SK-N-SH (cell line): ENCODE data around the gene TMEM127. TPM values are rescaled to one million over a fixed set of nuclear protein-coding genes. Genes with fewer than 3 reads are reported as not detected.

ENCODE experiments used
- CTCF ChIA-PET: fragments of 300-600, 350-600 bp; formaldehyde crosslinking; extraction: SDS; loops from one replicate; lab custom pipeline; 2021; lab: Yijun Ruan, JAX
- POLR2A ChIA-PET: fragments of 350-600 bp; sonication (Branson Sonifier 250); formaldehyde crosslinking; extraction: SDS; loops from one replicate; lab custom pipeline; 2020; ENCODE audit warnings: antibody characterized with exemption, inconsistent platforms; lab: Yijun Ruan, JAX
- DNase-seq: peaks from one replicate; pipeline ENCODE4 v3.0.0; 2012
- H2AFZ ChIP-seq: fragments of 200-600 bp; sonication (generic); 2 replicates; pipeline ENCODE4 v1.8.1; 2016; ENCODE audit warnings: antibody characterized with exemption, mild to moderate bottlenecking, low read depth
- H3F3A ChIP-seq: fragments of 200-600 bp; sonication (generic); replicated peaks from 2 replicates; pipeline ENCODE3; 2016; ENCODE audit warnings: antibody characterized with exemption, mild to moderate bottlenecking; ENCODE audit not compliant: insufficient read depth
- H3K27ac ChIP-seq, 2 experiments: fragments of 200-500 bp in 1 of 2; fragments of 200-600 bp in 1 of 2; sonication (Bioruptor generic) in 1 of 2; sonication (generic), shearing (Covaris generic) in 1 of 2; 2 replicates each; pipeline versions ENCODE4 v1.5.1 to v1.6.1; 2014 to 2016; ENCODE audit warnings: low read depth in 2 of 2, inconsistent platforms in 1 of 2, low read length in 1 of 2, mild to moderate bottlenecking in 1 of 2, mixed read lengths in 1 of 2
- H3K27me3 ChIP-seq: fragments of 200-600 bp; sonication (generic), shearing (Covaris generic); 2 replicates; pipeline ENCODE4 v1.6.1; 2016; ENCODE audit warnings: mixed run types; ENCODE audit not compliant: insufficient read depth
- H3K36me3 ChIP-seq, 2 experiments: fragments of 200-500 bp in 1 of 2; fragments of 200-600 bp in 1 of 2; sonication (Bioruptor generic) in 1 of 2; sonication (generic) in 1 of 2; replicated peaks in 1 of 2; 2 replicates each; pipeline versions ENCODE3 to v1.5.1; 2014 to 2016; ENCODE audit warnings: low read length in 1 of 2, mild to moderate bottlenecking in 1 of 2; ENCODE audit not compliant: insufficient read depth in 2 of 2, control insufficient read depth in 1 of 2
- H3K4me1 ChIP-seq, 2 experiments: fragments of 200-500 bp in 1 of 2; fragments of 200-600 bp in 1 of 2; sonication (Bioruptor generic) in 1 of 2; sonication (generic), shearing (Covaris generic) in 1 of 2; 2 replicates each; pipeline versions ENCODE4 v1.5.1 to v1.6.1; 2014 to 2016; ENCODE audit warnings: low read depth in 1 of 2, low read length in 1 of 2, mixed run types in 1 of 2; ENCODE audit not compliant: insufficient read depth in 2 of 2, control insufficient read depth in 1 of 2
- H3K4me2 ChIP-seq: fragments of 200-600 bp; sonication (generic), shearing (Covaris generic); 2 replicates; pipeline ENCODE4 v1.6.1; 2017; ENCODE audit warnings: mixed run types
- H3K4me3 ChIP-seq, 2 experiments: fragments of 200-500 bp in 1 of 2; fragments of 200-600 bp in 1 of 2; sonication (Bioruptor generic) in 1 of 2; sonication (generic), shearing (Covaris generic) in 1 of 2; 2 replicates each; pipeline versions ENCODE4 v1.5.1 to v1.8.1; 2014 to 2016; ENCODE audit warnings: low read depth in 2 of 2, inconsistent platforms in 1 of 2, low read length in 1 of 2, mild to moderate bottlenecking in 1 of 2, mixed read lengths in 1 of 2, moderate library complexity in 1 of 2
- H3K79me2 ChIP-seq: fragments of 200-600 bp; sonication (generic); 2 replicates; pipeline ENCODE4 v1.8.1; 2017; ENCODE audit warnings: mild to moderate bottlenecking; ENCODE audit not compliant: insufficient read depth
- H3K9ac ChIP-seq: fragments of 200-600 bp; sonication (generic); 2 replicates; pipeline ENCODE4 v1.6.1; 2017; ENCODE audit warnings: mixed run types
- H3K9me2 ChIP-seq: fragments of 200-600 bp; sonication (generic); 2 replicates; pipeline ENCODE4 v1.6.1; 2017; ENCODE audit warnings: mixed run types
- H3K9me3 ChIP-seq: fragments of 200-600 bp; sonication (generic); 2 replicates; pipeline ENCODE4 v1.6.1; 2017; ENCODE audit warnings: mixed run types, mild to moderate bottlenecking, moderate library complexity
- H4K20me1 ChIP-seq: fragments of 200-600 bp; sonication (generic); 2 replicates; pipeline ENCODE4 v1.6.1; 2017; ENCODE audit warnings: mild to moderate bottlenecking, mixed run types; ENCODE audit not compliant: insufficient read depth
- ELF1 ChIP-seq: IDR thresholded peaks from 2 replicates; pipeline ENCODE4 v1.4.0; 2012
- FOSL2 ChIP-seq: IDR thresholded peaks from 2 replicates; pipeline ENCODE4 v1.4.0; 2012; ENCODE audit warnings: low read depth, mild to moderate bottlenecking, moderate library complexity, borderline replicate concordance
- GABPA ChIP-seq: IDR thresholded peaks from 2 replicates; pipeline ENCODE4 v1.4.0; 2012; ENCODE audit warnings: low read depth, mild to moderate bottlenecking
- JUND ChIP-seq: IDR thresholded peaks from 2 replicates; pipeline ENCODE4 v1.4.0; 2012
- NRF1 ChIP-seq: IDR thresholded peaks from 2 replicates; pipeline ENCODE4 v1.6.1; 2012; ENCODE audit warnings: low read depth, mild to moderate bottlenecking, low read length
- POLR2AphosphoS5 ChIP-seq: IDR thresholded peaks from 2 replicates; pipeline ENCODE4 v1.6.1; 2012; ENCODE audit warnings: low read depth, low read length
- RFX5 ChIP-seq: IDR thresholded peaks from 2 replicates; pipeline ENCODE4 v1.6.1; 2012; ENCODE audit warnings: mild to moderate bottlenecking, improper control_type of control experiment, low read length
- SMC3 ChIP-seq: IDR thresholded peaks from 2 replicates; pipeline ENCODE4 v1.6.1; 2012; ENCODE audit warnings: low read depth, low read length, improper control_type of control experiment
- TCF12 ChIP-seq: IDR thresholded peaks from 2 replicates; pipeline ENCODE4 v1.4.0; 2012
- TEAD4 ChIP-seq: IDR thresholded peaks from 2 replicates; pipeline ENCODE4 v1.4.0; 2012; ENCODE audit warnings: mild to moderate bottlenecking, borderline replicate concordance; ENCODE audit not compliant: insufficient read depth
- YY1 ChIP-seq: IDR thresholded peaks from 2 replicates; pipeline ENCODE4 v1.4.0; 2012; ENCODE audit warnings: low read depth, mild to moderate bottlenecking
- WGBS: methylation state at CpG from one replicate; pipeline ENCODE4 v1.1.6; 2017; ENCODE audit warnings: low lambda C conversion rate; 5-methylcytosine and 5-hydroxymethylcytosine counted together
- polyA plus RNA-seq, 3 experiments: library from polyadenylated mRNA; depleted of rRNA; stranded (reverse); fragments of >200 nt; gene quantifications; 2 replicates each; pipeline ENCODE4 v1.2.3, GENCODE V29; 2012
- TF ChIP-seq, protein P1 (sequence below): IDR thresholded peaks from 2 replicates; pipeline ENCODE4 v1.4.0; 2012; ENCODE audit warnings: low read depth, borderline replicate concordance
- TF ChIP-seq, protein P2 (sequence below): fragments of 200-600 bp; sonication (generic); IDR thresholded peaks from 2 replicates; pipeline ENCODE4 v1.6.1; 2017; ENCODE audit warnings: antibody characterized with exemption, mild to moderate bottlenecking, moderate library complexity
- TF ChIP-seq, protein P3 (sequence below): IDR thresholded peaks from 2 replicates; pipeline ENCODE4 v1.6.1; 2012; ENCODE audit warnings: mild to moderate bottlenecking, low read depth, low read length, moderate library complexity

TMEM127 gene
- polyA plus RNA-seq, 1 of the 3 experiments (the other 2 are of a cell fraction): 40.9 TPM

DNA sequence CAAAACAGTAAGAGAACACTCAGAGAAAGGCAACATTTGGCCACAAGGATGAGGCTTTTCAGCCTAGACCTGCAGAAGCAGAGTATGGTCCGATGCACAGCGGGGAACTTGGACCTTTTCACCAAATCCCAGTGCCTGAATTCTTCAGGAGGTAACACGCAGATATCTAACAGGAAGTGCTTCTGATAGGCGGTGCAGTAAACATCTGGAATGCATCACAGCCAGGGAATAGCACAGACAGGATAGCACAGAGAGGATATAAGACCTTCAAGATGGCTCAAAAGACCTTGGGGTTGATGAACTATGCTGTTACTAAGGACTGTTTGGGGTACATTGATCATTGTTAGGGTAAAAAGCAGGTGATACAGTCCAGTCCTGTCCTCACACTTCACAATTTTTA, 1.7 kb downstream of the TMEM127 start:
- TF ChIP-seq TCF12 (peak; percentile 34; the same call in 1 of the 2 replicates), POLR2AphosphoS5 (no peak)
- peak; percentile 41 for DNase-seq
- Histone ChIP-seq H3K9me3 (no peaks in the 10 kb centered on the region), H3K4me1 (peaks cover 34 to 44% of the 10 kb centered on the region in 2 experiments), H3K27ac (peak overlapping the region in 1 of 2 experiments; percentile 44; a peak in 2 of 4 replicates), H4K20me1 (peaks cover 54% of the 10 kb centered on the region), H2AFZ (no peak overlapping the region), H3K9me2 (no peaks in the 10 kb centered on the region), H3K36me3 (peaks cover 22 to 23% of the 10 kb centered on the region in 2 experiments), H3K4me3 (peak overlapping the region; percentile 73 to 96), H3K27me3 (no peaks in the 10 kb centered on the region), H3K4me2 (peak overlapping the region; percentile 96), H3K9ac (peak overlapping the region; percentile 83; the same call in 1 of the 2 replicates), H3K79me2 (peaks cover 92% of the 10 kb centered on the region), H3F3A (peaks cover 23% of the 10 kb centered on the region)
- WGBS: 64% methylated on average over 4 of the region's 4 CpGs
- CTCF ChIA-PET: interaction anchor here (0.6 to 1.2 kb wide), 16 partner anchors 8 to 272 kb away, joined by 3 to 7 read pairs (median 4); no protein-coding TSS in a partner anchor
- POLR2A ChIA-PET: interaction anchor here (1.1 kb wide), 1 partner anchor 41 kb away, joined by 4 read pairs; the partner anchor contains the start of gene SNRNP200

DNA sequence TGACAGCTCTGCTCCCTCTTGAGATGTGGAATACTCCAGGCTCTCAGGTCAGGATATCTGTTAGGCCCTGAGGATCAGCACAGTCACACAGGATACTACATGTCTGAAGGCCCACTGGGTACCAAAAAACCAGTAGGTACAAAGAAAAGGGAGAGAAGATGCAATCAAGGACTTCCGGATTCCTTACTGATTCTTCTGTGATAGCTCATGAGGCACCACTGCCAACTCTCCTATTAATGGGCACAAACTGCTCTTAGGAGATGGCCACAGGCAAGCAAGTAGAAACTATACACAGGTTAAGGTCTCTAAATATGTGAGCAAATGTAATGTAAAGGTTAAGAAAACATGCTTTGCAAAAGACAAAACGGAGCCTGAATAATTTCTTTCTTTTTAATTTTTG, 3.5 kb downstream of the TMEM127 start:
- Histone ChIP-seq H3K9me2 (no peaks in the 10 kb centered on the region), H3K9ac (no peak overlapping the region), H3K9me3 (no peaks in the 10 kb centered on the region), H3K4me2 (no peak overlapping the region), H3K36me3 (peaks cover 8 to 14% of the 10 kb centered on the region in 2 experiments), H3F3A (peaks cover 23% of the 10 kb centered on the region), H3K4me3 (no peak overlapping the region), H4K20me1 (peaks cover 56% of the 10 kb centered on the region), H3K27ac (peak overlapping the region in 1 of 2 experiments; percentile 12; a peak in 2 of 4 replicates), H2AFZ (no peak overlapping the region), H3K27me3 (no peaks in the 10 kb centered on the region), H3K79me2 (peaks cover 93% of the 10 kb centered on the region), H3K4me1 (peaks cover 34 to 52% of the 10 kb centered on the region in 2 experiments)
- TF ChIP-seq, protein P1, sequence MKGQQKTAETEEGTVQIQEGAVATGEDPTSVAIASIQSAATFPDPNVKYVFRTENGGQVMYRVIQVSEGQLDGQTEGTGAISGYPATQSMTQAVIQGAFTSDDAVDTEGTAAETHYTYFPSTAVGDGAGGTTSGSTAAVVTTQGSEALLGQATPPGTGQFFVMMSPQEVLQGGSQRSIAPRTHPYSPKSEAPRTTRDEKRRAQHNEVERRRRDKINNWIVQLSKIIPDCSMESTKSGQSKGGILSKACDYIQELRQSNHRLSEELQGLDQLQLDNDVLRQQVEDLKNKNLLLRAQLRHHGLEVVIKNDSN: no peak
- TF ChIP-seq NRF1: no peak
- TF ChIP-seq TEAD4: no peak
- no peak for TF ChIP-seq POLR2AphosphoS5
- no peak; the same call in 1 of the 2 replicates for TF ChIP-seq ELF1
- no peak for TF ChIP-seq FOSL2
- TF ChIP-seq TCF12: no peak
- no peak for TF ChIP-seq RFX5
- TF ChIP-seq SMC3: no peak
- TF ChIP-seq, protein P2, sequence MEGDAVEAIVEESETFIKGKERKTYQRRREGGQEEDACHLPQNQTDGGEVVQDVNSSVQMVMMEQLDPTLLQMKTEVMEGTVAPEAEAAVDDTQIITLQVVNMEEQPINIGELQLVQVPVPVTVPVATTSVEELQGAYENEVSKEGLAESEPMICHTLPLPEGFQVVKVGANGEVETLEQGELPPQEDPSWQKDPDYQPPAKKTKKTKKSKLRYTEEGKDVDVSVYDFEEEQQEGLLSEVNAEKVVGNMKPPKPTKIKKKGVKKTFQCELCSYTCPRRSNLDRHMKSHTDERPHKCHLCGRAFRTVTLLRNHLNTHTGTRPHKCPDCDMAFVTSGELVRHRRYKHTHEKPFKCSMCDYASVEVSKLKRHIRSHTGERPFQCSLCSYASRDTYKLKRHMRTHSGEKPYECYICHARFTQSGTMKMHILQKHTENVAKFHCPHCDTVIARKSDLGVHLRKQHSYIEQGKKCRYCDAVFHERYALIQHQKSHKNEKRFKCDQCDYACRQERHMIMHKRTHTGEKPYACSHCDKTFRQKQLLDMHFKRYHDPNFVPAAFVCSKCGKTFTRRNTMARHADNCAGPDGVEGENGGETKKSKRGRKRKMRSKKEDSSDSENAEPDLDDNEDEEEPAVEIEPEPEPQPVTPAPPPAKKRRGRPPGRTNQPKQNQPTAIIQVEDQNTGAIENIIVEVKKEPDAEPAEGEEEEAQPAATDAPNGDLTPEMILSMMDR: no peak
- TF ChIP-seq YY1: no peak
- TF ChIP-seq, protein P3, sequence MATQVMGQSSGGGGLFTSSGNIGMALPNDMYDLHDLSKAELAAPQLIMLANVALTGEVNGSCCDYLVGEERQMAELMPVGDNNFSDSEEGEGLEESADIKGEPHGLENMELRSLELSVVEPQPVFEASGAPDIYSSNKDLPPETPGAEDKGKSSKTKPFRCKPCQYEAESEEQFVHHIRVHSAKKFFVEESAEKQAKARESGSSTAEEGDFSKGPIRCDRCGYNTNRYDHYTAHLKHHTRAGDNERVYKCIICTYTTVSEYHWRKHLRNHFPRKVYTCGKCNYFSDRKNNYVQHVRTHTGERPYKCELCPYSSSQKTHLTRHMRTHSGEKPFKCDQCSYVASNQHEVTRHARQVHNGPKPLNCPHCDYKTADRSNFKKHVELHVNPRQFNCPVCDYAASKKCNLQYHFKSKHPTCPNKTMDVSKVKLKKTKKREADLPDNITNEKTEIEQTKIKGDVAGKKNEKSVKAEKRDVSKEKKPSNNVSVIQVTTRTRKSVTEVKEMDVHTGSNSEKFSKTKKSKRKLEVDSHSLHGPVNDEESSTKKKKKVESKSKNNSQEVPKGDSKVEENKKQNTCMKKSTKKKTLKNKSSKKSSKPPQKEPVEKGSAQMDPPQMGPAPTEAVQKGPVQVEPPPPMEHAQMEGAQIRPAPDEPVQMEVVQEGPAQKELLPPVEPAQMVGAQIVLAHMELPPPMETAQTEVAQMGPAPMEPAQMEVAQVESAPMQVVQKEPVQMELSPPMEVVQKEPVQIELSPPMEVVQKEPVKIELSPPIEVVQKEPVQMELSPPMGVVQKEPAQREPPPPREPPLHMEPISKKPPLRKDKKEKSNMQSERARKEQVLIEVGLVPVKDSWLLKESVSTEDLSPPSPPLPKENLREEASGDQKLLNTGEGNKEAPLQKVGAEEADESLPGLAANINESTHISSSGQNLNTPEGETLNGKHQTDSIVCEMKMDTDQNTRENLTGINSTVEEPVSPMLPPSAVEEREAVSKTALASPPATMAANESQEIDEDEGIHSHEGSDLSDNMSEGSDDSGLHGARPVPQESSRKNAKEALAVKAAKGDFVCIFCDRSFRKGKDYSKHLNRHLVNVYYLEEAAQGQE: no peak
- no peak for TF ChIP-seq JUND
- no peak for TF ChIP-seq GABPA
- CTCF ChIA-PET: interaction anchor here (1.4 to 4.0 kb wide), 3 partner anchors 10 to 270 kb away, joined by 3 to 24 read pairs (median 22); partner anchors contain the start of gene ANKRD36C
- DNase-seq: no peak
- POLR2A ChIA-PET: no interaction called here
- 68% methylated on average over 2 of the region's 2 CpGs for WGBS
